Ishikawa (cell line): ENCODE data around the gene RHAG.

Source experiments
- CEBPB ChIP-seq: IDR thresholded peaks from 2 replicates; pipeline ENCODE4 v1.6.1; 2012
- CREB1 ChIP-seq: IDR thresholded peaks from 2 replicates; pipeline ENCODE4 v1.6.1; 2012; ENCODE audit warnings: low read depth
- EGR1 ChIP-seq: IDR thresholded peaks from 2 replicates; pipeline ENCODE4 v1.6.1; 2012
- EP300 ChIP-seq: IDR thresholded peaks from 2 replicates; pipeline ENCODE4 v1.6.1; 2012; ENCODE audit warnings: borderline replicate concordance
- FOXM1 ChIP-seq: IDR thresholded peaks from 2 replicates; pipeline ENCODE4 v1.6.1; 2012; ENCODE audit warnings: low read depth, borderline replicate concordance
- NFIC ChIP-seq: IDR thresholded peaks from 2 replicates; pipeline ENCODE4 v1.6.1; 2012
- RAD21 ChIP-seq: IDR thresholded peaks from 2 replicates; pipeline ENCODE4 v1.6.1; 2012; ENCODE audit warnings: low read depth
- TAF1 ChIP-seq: IDR thresholded peaks from 2 replicates; pipeline ENCODE4 v1.6.1; 2012; ENCODE audit warnings: low read depth, mild to moderate bottlenecking
- YY1 ChIP-seq: IDR thresholded peaks from 2 replicates; pipeline ENCODE4 v1.6.1; 2012; ENCODE audit warnings: low read depth
- ZBTB7A ChIP-seq: IDR thresholded peaks from 2 replicates; pipeline ENCODE4 v1.6.1; 2012; ENCODE audit warnings: low read depth
- TF ChIP-seq, protein P1 (sequence below): IDR thresholded peaks from 2 replicates; pipeline ENCODE4 v1.6.1; 2012; ENCODE audit warnings: low read depth, mild to moderate bottlenecking
- TF ChIP-seq, protein P2 (sequence below): IDR thresholded peaks from 2 replicates; pipeline ENCODE4 v1.6.1; 2012
- TF ChIP-seq, protein P3 (sequence below): IDR thresholded peaks from 2 replicates; pipeline ENCODE4 v1.6.1; 2012

DNA sequence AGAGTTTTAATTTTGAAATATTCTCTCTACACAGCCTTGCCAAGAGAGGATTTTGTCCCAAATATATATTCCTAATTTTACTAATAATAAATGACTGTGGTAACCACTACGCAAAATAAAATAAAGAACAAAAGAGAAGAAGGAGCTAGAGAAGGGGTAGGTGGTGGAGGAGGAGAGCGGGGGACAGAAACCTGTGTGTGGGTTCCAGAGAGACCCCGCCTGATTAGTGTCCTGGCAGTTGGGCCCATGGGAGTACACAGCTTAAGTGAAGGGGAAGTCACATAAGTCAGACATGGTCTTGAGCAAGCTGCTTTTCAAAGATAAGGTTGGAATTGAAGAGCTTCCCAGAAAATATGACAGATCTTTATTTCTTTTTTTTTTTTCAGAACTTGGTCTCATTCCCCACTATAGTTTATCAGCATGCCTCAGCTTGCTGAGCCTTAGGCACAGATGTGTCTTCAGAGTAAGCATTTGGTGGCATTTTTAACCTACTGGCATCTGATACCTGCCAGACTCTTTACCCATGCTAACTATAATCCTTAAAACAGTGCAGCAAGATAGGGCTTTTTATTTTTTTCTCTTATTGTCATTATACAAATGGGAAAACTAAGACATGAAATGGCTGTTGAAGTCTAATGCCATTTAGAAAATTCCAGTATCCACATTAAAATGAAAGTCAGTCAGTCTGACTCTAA is 9.6 kb upstream of the RHAG start:
- no peak for TF ChIP-seq CEBPB
- TF ChIP-seq RAD21 = no peak
- TF ChIP-seq, protein P1, sequence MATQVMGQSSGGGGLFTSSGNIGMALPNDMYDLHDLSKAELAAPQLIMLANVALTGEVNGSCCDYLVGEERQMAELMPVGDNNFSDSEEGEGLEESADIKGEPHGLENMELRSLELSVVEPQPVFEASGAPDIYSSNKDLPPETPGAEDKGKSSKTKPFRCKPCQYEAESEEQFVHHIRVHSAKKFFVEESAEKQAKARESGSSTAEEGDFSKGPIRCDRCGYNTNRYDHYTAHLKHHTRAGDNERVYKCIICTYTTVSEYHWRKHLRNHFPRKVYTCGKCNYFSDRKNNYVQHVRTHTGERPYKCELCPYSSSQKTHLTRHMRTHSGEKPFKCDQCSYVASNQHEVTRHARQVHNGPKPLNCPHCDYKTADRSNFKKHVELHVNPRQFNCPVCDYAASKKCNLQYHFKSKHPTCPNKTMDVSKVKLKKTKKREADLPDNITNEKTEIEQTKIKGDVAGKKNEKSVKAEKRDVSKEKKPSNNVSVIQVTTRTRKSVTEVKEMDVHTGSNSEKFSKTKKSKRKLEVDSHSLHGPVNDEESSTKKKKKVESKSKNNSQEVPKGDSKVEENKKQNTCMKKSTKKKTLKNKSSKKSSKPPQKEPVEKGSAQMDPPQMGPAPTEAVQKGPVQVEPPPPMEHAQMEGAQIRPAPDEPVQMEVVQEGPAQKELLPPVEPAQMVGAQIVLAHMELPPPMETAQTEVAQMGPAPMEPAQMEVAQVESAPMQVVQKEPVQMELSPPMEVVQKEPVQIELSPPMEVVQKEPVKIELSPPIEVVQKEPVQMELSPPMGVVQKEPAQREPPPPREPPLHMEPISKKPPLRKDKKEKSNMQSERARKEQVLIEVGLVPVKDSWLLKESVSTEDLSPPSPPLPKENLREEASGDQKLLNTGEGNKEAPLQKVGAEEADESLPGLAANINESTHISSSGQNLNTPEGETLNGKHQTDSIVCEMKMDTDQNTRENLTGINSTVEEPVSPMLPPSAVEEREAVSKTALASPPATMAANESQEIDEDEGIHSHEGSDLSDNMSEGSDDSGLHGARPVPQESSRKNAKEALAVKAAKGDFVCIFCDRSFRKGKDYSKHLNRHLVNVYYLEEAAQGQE = no peak
- TF ChIP-seq ZBTB7A = no peak
- no peak for TF ChIP-seq EP300
- TF ChIP-seq, protein P2, sequence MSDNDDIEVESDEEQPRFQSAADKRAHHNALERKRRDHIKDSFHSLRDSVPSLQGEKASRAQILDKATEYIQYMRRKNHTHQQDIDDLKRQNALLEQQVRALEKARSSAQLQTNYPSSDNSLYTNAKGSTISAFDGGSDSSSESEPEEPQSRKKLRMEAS = no peak
- no peak for TF ChIP-seq EGR1
- TF ChIP-seq YY1 = no peak
- TF ChIP-seq NFIC = no peak
- TF ChIP-seq, protein P3, sequence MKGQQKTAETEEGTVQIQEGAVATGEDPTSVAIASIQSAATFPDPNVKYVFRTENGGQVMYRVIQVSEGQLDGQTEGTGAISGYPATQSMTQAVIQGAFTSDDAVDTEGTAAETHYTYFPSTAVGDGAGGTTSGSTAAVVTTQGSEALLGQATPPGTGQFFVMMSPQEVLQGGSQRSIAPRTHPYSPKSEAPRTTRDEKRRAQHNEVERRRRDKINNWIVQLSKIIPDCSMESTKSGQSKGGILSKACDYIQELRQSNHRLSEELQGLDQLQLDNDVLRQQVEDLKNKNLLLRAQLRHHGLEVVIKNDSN = no peak
- TF ChIP-seq FOXM1 = no peak
- TF ChIP-seq TAF1 = no peak
- TF ChIP-seq CREB1 = no peak
